Neutrophil (primary cell): ENCODE measurements around the gene POLE4.

ENCODE experiments used
- H3K27ac ChIP-seq: fragments of 200-600 bp; sonication (generic); 2 replicates; pipeline ENCODE4 v1.5.1; 2016; ENCODE audit warnings: mild to moderate bottlenecking, moderate library complexity
- H3K27me3 ChIP-seq: fragments of 200-600 bp; sonication (generic); 2 replicates; pipeline ENCODE4 v1.6.0; 2016; ENCODE audit warnings: mild to moderate bottlenecking
- H3K36me3 ChIP-seq: fragments of 200-600 bp; sonication (generic); 2 replicates; pipeline ENCODE4 v1.5.1; 2017
- H3K4me1 ChIP-seq, 2 experiments: fragments of 200-600 bp in 1 of 2; sonication (generic) in 1 of 2; 1 replicate in 1 of 2; 2 replicates in 1 of 2; pipeline versions ENCODE4 v1.5.1 to v1.6.1; 2013 to 2016; ENCODE audit warnings: low read depth in 1 of 2, low read length in 1 of 2, mild to moderate bottlenecking in 1 of 2, moderate library complexity in 1 of 2; ENCODE audit not compliant: control insufficient read depth in 1 of 2, insufficient read depth in 1 of 2
- H3K4me3 ChIP-seq, 2 experiments: fragments of 200-600 bp in 1 of 2; sonication (generic) in 1 of 2; 1 replicate in 1 of 2; 2 replicates in 1 of 2; pipeline ENCODE4 v1.5.1; 2013 to 2016; ENCODE audit warnings: low read depth in 1 of 2, low read length in 1 of 2, mild to moderate bottlenecking in 1 of 2, moderate library complexity in 1 of 2
- H3K9me3 ChIP-seq: fragments of 200-600 bp; sonication (generic); 2 replicates; pipeline ENCODE4 v1.5.1; 2016
- TF ChIP-seq, protein P1 (sequence below): fragments of 200-600 bp; sonication (generic); IDR thresholded peaks from 2 replicates; pipeline ENCODE4 v1.5.1; 2016; ENCODE audit warnings: antibody characterized with exemption

The POLE4 gene

DNA sequence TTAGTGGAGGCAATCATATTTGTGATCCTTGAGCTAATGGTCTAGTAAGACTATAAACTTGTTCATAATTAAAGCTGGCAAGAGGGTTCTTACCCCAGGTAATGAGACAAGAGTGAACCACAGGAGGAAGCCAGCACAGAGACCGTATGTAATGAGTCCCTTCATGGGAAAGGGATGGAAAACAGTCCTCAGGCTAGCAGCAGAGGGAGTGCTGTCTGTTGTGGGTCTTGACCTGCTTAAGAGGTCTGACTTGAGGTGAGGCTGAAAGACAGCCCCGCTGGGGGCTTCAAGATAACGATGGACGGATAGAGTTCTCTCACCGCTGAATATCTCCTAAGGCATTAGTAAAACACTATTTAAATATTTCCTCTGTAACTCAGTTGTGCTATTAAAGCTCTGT lies 16.2 kb upstream of the POLE4 start:
- Histone ChIP-seq H3K36me3 (no peaks in the 10 kb centered on the region), H3K9me3 (no peaks in the 10 kb centered on the region), H3K4me3 (no peak overlapping the region), H3K4me1 (no peaks in the 10 kb centered on the region), H3K27me3 (no peaks in the 10 kb centered on the region), H3K27ac (no peak overlapping the region)
- TF ChIP-seq, protein P1, sequence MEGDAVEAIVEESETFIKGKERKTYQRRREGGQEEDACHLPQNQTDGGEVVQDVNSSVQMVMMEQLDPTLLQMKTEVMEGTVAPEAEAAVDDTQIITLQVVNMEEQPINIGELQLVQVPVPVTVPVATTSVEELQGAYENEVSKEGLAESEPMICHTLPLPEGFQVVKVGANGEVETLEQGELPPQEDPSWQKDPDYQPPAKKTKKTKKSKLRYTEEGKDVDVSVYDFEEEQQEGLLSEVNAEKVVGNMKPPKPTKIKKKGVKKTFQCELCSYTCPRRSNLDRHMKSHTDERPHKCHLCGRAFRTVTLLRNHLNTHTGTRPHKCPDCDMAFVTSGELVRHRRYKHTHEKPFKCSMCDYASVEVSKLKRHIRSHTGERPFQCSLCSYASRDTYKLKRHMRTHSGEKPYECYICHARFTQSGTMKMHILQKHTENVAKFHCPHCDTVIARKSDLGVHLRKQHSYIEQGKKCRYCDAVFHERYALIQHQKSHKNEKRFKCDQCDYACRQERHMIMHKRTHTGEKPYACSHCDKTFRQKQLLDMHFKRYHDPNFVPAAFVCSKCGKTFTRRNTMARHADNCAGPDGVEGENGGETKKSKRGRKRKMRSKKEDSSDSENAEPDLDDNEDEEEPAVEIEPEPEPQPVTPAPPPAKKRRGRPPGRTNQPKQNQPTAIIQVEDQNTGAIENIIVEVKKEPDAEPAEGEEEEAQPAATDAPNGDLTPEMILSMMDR: no peak

DNA sequence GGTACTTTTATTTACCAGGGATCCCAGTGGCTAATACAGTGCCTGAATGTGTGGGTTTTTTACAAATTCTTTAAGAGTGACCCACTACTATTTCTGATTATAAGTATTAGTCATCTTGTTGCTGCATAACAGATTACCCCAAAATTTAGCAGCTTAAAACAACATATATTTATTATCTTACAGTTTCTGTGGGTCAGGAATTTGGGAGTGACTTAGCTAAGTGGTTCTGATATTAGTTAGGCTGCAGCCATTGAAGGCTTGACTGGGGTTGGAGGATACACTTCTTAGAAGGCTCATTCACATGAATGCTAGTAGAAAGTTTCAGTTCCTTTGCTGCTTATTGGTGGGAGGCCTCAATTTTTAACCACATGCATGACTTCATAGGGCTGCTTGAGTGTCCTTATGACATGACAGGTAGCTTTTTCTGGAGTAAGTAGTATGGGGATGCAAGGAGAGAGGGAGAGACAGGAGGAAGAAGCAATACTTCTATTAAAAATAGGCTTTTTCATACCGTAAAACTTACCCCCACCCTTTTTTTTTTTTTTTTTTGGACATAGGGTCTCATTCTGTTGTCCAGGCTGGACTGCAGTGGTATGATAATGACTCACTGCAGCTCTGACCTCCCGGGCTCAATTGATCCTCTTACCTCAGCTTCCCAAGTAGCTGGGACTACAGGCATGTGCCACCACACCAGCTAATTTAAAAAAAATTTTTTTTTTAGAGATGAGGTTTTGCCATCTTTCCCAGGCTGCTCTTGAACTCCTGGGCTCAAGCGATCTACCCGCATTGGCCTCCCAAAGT lies 13.3 kb upstream of the POLE4 start:
- Histone ChIP-seq H3K27ac (no peak overlapping the region), H3K27me3 (no peaks in the 10 kb centered on the region), H3K4me3 (no peak overlapping the region), H3K9me3 (no peaks in the 10 kb centered on the region), H3K4me1 (no peaks in the 10 kb centered on the region), H3K36me3 (no peaks in the 10 kb centered on the region)
- TF ChIP-seq, protein P1: no peak

DNA sequence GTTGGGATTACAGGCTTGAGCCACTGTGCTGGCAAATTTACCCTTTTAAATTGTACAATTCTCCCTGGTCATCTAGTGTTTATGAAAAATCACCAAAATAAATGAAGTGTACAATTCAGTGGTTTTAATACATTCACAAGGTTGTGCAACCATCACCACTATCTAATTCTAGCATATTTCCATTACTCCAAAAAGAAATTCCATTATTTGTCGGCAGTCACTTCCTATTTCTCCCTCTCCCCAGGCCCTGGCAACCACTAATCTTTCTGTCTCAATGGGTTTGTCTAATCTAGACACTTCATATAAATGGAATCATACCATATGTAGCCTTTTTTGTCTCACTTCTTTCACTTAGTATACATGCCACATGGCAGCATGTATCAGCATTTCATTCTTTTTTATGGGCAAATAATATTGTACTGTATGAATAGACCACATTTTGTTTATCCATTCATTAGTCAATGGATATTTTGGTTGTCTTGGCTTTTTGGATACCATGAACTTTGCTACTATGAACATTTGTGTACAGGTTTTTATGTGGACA lies 12.6 kb upstream of the POLE4 start:
- Histone ChIP-seq H3K27ac (no peak overlapping the region), H3K9me3 (no peaks in the 10 kb centered on the region), H3K4me1 (no peaks in the 10 kb centered on the region), H3K36me3 (no peaks in the 10 kb centered on the region), H3K27me3 (no peaks in the 10 kb centered on the region), H3K4me3 (no peak overlapping the region)
- TF ChIP-seq, protein P1: no peak

DNA sequence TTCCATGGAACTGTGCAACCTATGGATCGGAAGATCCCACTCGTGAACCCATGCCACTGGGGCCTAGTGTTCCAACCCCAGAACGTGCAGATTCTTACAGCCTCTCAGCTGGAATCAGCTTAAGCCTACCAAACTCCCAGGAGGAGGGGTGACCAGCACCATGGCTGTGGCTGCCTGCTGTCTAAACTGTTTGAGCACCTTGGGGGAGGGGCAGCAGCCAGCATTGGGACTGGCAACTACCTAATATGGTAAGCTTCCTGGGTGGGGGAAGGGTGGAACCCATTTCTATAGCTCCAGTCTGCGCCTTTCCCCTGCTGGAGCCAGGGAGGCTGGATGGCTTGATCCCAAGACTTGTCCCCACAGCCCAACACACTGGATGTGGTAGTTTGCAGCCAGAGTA lies 10.7 kb upstream of the POLE4 start:
- TF ChIP-seq, protein P1: no peak
- Histone ChIP-seq H3K36me3 (no peaks in the 10 kb centered on the region), H3K9me3 (no peaks in the 10 kb centered on the region), H3K27ac (no peak overlapping the region), H3K4me3 (no peak overlapping the region), H3K4me1 (no peaks in the 10 kb centered on the region), H3K27me3 (no peaks in the 10 kb centered on the region)

DNA sequence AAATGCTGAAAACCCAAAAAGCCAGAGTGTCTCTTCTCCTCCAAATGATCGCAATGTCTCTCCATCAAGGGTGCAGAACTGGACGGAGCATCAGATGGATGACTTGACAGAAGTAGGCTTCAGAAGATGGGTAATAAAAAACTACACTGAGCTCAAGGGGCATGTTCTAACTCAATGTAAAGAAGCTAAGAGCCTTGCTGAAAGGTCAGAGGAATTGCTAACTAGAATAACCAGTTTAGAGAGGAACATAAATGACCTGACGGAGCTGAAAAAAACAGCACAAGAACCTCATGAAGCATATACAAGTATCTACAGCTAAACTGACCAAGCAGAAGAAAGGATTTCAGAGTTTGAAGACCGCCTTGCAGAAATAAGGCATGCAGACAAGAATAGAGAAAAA lies 9.7 kb upstream of the POLE4 start:
- H3K36me3 ChIP-seq: no peaks in the 10 kb centered on the region
- TF ChIP-seq, protein P1: no peak
- H3K27me3 ChIP-seq: no peaks in the 10 kb centered on the region
- H3K9me3 ChIP-seq: no peaks in the 10 kb centered on the region
- no peak overlapping the region for H3K27ac ChIP-seq
- H3K4me3 ChIP-seq: no peak overlapping the region
- no peaks in the 10 kb centered on the region for H3K4me1 ChIP-seq
